MM.1S (cell line): Measurements from ENCODE around the gene CFAP61.

ENCODE experiments used
- DNase-seq: peaks from one replicate; pipeline ENCODE4 v3.0.0-alpha.2; 2015
- H2AFZ ChIP-seq: fragments of 300-600 bp; sonication (generic); 2 replicates; pipeline ENCODE4 v1.6.0; 2016; ENCODE audit warnings: antibody characterized with exemption, low read length
- H3F3A ChIP-seq: fragments of 300-600 bp; sonication (generic); 2 replicates; pipeline ENCODE4 v1.6.1; 2016; ENCODE audit warnings: mild to moderate bottlenecking, antibody characterized with exemption, low read length, moderate library complexity, mixed read lengths; ENCODE audit not compliant: insufficient read depth
- H3K27ac ChIP-seq: fragments of 300-600 bp; sonication (generic); 2 replicates; pipeline ENCODE4 v1.5.1; 2016; ENCODE audit warnings: mild to moderate bottlenecking, low read length
- H3K27me3 ChIP-seq: fragments of 300-600 bp; sonication (generic); replicated peaks from 2 replicates; pipeline ENCODE4 v1.6.0; 2016; ENCODE audit warnings: low read length; ENCODE audit not compliant: insufficient read depth
- H3K36me3 ChIP-seq: fragments of 300-600 bp; sonication (generic); replicated peaks from 2 replicates; pipeline ENCODE4 v1.6.1; 2016; ENCODE audit warnings: mild to moderate bottlenecking, low read length, mixed read lengths; ENCODE audit not compliant: insufficient read depth
- H3K4me1 ChIP-seq: fragments of 300-600 bp; sonication (generic); 2 replicates; pipeline ENCODE4 v1.6.1; 2016; ENCODE audit warnings: low read length, mixed read lengths
- H3K4me2 ChIP-seq: fragments of 300-600 bp; sonication (generic); 2 replicates; pipeline ENCODE4 v1.6.0; 2016; ENCODE audit warnings: low read depth, low read length
- H3K4me3 ChIP-seq: fragments of 300-600 bp; sonication (generic); 2 replicates; pipeline ENCODE4 v1.5.1; 2016; ENCODE audit warnings: low read length, mixed read lengths
- H3K79me2 ChIP-seq: fragments of 300-600 bp; sonication (generic); 2 replicates; pipeline ENCODE4 v1.6.1; 2016; ENCODE audit warnings: mixed run types, low read length, mixed read lengths
- H3K9ac ChIP-seq: fragments of 300-600 bp; sonication (generic); 2 replicates; pipeline ENCODE4 v1.6.1; 2016; ENCODE audit warnings: low read length, mixed read lengths
- H3K9me2 ChIP-seq: fragments of 300-600 bp; sonication (generic); replicated peaks from 2 replicates; pipeline ENCODE4 v1.6.1; 2016; ENCODE audit warnings: mild to moderate bottlenecking, low read length, mixed read lengths; ENCODE audit not compliant: insufficient read depth
- H3K9me3 ChIP-seq: fragments of 300-600 bp; sonication (generic); replicated peaks from 2 replicates; pipeline ENCODE4 v1.6.1; 2016; ENCODE audit warnings: mild to moderate bottlenecking, low read length, mixed read lengths; ENCODE audit not compliant: insufficient read depth
- H4K20me1 ChIP-seq: fragments of 300-600 bp; sonication (generic); 2 replicates; pipeline ENCODE4 v1.6.1; 2016; ENCODE audit warnings: mild to moderate bottlenecking, low read length, moderate library complexity, mixed read lengths; ENCODE audit not compliant: insufficient read depth
- EZH2 ChIP-seq: fragments of 300-600 bp; sonication (generic); optimal IDR thresholded peaks from 2 replicates; pipeline ENCODE3; 2017; ENCODE audit warnings: low read depth, mild to moderate bottlenecking, antibody characterized with exemption, low read length, mixed read lengths
- EZH2phosphoT487 ChIP-seq: fragments of 300-600 bp; sonication (generic); IDR thresholded peaks from 2 replicates; pipeline ENCODE4 v1.6.1; 2018; ENCODE audit warnings: antibody characterized with exemption, low read length
- TF ChIP-seq, protein P1 (sequence below): fragments of 300-600 bp; sonication (generic); IDR thresholded peaks from 2 replicates; pipeline ENCODE4 v1.5.1; 2016; ENCODE audit warnings: antibody characterized with exemption, low read length, mixed read lengths

The CFAP61 gene

DNA sequence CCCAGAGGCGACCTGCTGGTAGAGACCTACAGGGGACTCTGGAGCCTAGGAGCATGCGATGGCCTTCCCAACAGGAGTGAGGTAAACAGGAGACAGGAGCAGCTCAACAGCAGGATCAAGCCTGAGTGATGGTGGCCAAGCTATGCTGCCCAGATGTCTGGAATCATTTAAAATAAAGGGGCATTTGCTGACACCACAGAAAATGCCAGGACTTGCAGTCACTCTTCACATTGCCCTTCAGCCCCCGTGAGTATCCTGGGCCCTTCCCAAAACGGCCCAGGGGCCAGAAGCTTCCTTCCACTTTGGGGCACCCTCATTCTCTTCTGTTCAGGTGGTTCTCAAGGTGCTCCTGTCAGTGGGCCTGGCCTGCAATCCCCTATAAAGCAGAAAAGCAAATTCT is 338.8 kb downstream of the CFAP61 start:
- Histone ChIP-seq H4K20me1 (no peaks in the 10 kb centered on the region), H3K27ac (no peak overlapping the region), H3K36me3 (no peaks in the 10 kb centered on the region), H3K27me3 (no peaks in the 10 kb centered on the region), H3K9me3 (no peaks in the 10 kb centered on the region), H3K9me2 (no peaks in the 10 kb centered on the region), H2AFZ (no peak overlapping the region), H3F3A (no peaks in the 10 kb centered on the region), H3K4me2 (no peak overlapping the region), H3K9ac (no peak overlapping the region), H3K4me1 (no peaks in the 10 kb centered on the region), H3K79me2 (no peaks in the 10 kb centered on the region), H3K4me3 (no peak overlapping the region)
- no peak for TF ChIP-seq EZH2
- TF ChIP-seq, protein P1, sequence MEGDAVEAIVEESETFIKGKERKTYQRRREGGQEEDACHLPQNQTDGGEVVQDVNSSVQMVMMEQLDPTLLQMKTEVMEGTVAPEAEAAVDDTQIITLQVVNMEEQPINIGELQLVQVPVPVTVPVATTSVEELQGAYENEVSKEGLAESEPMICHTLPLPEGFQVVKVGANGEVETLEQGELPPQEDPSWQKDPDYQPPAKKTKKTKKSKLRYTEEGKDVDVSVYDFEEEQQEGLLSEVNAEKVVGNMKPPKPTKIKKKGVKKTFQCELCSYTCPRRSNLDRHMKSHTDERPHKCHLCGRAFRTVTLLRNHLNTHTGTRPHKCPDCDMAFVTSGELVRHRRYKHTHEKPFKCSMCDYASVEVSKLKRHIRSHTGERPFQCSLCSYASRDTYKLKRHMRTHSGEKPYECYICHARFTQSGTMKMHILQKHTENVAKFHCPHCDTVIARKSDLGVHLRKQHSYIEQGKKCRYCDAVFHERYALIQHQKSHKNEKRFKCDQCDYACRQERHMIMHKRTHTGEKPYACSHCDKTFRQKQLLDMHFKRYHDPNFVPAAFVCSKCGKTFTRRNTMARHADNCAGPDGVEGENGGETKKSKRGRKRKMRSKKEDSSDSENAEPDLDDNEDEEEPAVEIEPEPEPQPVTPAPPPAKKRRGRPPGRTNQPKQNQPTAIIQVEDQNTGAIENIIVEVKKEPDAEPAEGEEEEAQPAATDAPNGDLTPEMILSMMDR: no peak
- no peak for TF ChIP-seq EZH2phosphoT487
- DNase-seq: no peak

DNA sequence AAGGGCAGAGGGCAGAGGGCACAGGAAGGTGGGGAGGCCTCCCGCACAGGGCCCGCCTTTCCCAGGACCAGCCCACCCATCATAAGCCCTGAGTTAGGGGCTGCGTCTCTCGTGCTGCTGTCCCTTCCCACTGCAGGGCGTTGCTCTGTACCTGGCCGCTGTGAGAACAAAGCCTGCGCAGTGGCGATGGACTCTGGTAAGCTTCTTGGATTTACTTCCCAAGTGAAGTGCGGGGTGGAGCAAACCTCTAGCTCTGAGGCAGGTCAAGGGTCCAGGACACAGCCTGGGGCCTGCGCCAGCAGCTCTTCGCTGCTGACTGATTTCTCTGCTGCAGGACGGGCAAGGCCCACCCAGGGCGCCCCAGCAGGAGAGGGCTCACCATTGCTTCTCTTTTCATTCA is 339.4 kb downstream of the CFAP61 start:
- no peak for DNase-seq
- Histone ChIP-seq H3K27ac (no peak overlapping the region), H4K20me1 (no peaks in the 10 kb centered on the region), H3K79me2 (no peaks in the 10 kb centered on the region), H3K9me3 (no peaks in the 10 kb centered on the region), H3K27me3 (no peaks in the 10 kb centered on the region), H3K9ac (no peak overlapping the region), H3K4me3 (no peak overlapping the region), H3K9me2 (no peaks in the 10 kb centered on the region), H3K36me3 (no peaks in the 10 kb centered on the region), H2AFZ (no peak overlapping the region), H3K4me1 (no peaks in the 10 kb centered on the region), H3K4me2 (no peak overlapping the region), H3F3A (no peaks in the 10 kb centered on the region)
- TF ChIP-seq EZH2phosphoT487 (no peak), EZH2 (no peak)
- TF ChIP-seq, protein P1: no peak

DNA sequence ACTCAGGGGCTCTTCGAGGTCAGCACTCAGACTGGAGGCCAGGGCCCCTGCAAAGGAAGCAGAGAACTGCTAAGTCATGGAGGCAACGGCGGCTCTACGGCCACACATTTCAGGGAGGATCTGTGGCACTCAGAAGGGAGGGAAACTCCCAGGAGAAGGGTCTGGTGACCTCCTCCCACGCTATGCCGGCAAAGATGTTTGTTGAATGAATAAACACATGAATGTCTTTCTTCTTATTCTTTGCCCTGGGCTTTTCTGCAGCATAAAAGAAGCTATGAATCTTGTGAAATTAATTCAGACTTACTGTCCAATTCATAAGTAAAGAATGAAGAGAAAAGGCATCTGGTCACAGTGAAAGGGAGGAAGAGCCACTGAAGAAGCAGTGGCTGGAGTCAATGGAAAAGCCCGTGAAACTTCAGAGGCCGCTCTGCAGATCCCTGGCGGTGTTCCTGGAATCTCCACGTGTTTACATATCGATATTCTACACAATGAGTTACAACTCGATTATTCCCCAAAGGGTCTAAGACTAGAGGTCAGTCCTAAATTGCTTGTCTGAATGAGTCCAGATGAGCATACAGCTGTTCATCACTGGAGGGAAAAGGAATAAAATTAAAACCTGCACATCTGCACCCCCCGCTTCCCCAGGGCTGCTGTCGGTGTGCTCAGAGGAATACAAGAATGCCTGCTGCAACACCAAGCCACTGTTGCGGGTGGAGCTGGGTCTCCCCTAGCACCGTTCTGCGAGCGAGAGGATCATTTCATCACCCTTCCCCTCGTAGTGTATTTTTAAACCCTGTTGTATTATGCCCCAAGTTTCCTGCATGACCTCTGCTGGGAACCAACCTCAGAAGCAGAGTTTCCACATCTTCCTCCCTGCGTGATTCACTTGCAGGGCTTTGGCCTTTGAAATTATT is 341.1 kb downstream of the CFAP61 start:
- Histone ChIP-seq H3K79me2 (no peaks in the 10 kb centered on the region), H3K27ac (no peak overlapping the region), H3K9me2 (no peaks in the 10 kb centered on the region), H3K4me2 (no peak overlapping the region), H3F3A (no peaks in the 10 kb centered on the region), H4K20me1 (no peaks in the 10 kb centered on the region), H3K9me3 (no peaks in the 10 kb centered on the region), H2AFZ (no peak overlapping the region), H3K27me3 (no peaks in the 10 kb centered on the region), H3K36me3 (no peaks in the 10 kb centered on the region), H3K4me3 (no peak overlapping the region), H3K9ac (no peak overlapping the region), H3K4me1 (no peaks in the 10 kb centered on the region)
- no peak for DNase-seq
- TF ChIP-seq EZH2phosphoT487 (no peak), EZH2 (no peak)
- TF ChIP-seq, protein P1: no peak
